ENCODE data around the gene TMPRSS2.

- TF ChIP-seq, protein P1, sequence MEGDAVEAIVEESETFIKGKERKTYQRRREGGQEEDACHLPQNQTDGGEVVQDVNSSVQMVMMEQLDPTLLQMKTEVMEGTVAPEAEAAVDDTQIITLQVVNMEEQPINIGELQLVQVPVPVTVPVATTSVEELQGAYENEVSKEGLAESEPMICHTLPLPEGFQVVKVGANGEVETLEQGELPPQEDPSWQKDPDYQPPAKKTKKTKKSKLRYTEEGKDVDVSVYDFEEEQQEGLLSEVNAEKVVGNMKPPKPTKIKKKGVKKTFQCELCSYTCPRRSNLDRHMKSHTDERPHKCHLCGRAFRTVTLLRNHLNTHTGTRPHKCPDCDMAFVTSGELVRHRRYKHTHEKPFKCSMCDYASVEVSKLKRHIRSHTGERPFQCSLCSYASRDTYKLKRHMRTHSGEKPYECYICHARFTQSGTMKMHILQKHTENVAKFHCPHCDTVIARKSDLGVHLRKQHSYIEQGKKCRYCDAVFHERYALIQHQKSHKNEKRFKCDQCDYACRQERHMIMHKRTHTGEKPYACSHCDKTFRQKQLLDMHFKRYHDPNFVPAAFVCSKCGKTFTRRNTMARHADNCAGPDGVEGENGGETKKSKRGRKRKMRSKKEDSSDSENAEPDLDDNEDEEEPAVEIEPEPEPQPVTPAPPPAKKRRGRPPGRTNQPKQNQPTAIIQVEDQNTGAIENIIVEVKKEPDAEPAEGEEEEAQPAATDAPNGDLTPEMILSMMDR (IDR thresholded peaks at IDR 0.05; ENCODE audit: low read length), result no peak
- TF ChIP-seq EZH2 (IDR thresholded peaks at IDR 0.05; ENCODE audit: borderline replicate concordance, low read length), result no peak
These were observed 3.9 kb upstream of the TMPRSS2 start for GRCh38 chr21:41511858-41512257.
